GM04503 (cell line): ENCODE results near the gene ACAP1.

Experiments used
- DNase-seq: peaks from one replicate; pipeline ENCODE4 v3.0.0-alpha.2; 2012; ENCODE audit warnings: low read depth

Gene ACAP1

GRCh38 chr17:7311110-7311705 is 25.1 kb upstream of the ACAP1 start:
- DNase-seq: no peak

GRCh38 chr17:7312432-7313087 is 23.8 kb upstream of the ACAP1 start:
- no peak for DNase-seq

DNA sequence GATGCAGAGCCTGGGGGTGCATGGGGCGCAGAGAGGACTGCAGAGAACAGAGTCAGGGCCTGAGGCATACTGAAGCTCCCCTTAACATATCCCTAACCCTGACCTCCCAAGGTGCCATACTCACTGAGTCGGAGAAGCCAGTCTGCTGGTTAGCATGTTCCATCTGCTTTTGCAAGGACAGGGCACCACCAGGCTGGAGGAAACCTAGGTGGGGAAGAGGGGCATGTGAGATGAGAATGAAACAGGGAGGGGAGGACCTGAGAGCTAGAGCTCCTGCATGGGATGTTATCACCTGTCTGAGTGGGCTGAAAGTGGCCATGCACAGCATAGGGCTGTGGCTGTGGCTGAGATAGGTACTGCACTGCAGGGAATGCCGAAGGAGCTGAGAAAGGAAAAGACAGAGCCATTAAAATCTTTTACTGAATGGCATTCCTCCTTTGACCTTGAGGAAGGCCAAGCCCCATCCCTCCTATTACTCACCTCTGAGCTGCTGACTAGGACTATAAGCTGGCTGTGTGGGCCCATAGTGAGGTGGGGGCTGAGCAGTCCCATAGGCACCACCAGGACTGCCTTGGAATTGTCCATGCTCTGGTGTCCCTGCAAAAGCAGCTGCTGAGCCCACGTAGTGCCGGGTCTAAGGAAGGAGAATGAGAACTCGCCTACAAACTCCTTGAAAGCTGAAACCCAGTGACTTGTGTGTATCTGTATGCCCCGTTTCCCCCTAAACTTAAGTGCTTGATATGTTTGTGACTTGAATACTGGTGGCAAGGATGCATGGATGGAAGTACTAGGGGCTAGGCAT is 23.0 kb upstream of the ACAP1 start:
- no peak for DNase-seq

DNA sequence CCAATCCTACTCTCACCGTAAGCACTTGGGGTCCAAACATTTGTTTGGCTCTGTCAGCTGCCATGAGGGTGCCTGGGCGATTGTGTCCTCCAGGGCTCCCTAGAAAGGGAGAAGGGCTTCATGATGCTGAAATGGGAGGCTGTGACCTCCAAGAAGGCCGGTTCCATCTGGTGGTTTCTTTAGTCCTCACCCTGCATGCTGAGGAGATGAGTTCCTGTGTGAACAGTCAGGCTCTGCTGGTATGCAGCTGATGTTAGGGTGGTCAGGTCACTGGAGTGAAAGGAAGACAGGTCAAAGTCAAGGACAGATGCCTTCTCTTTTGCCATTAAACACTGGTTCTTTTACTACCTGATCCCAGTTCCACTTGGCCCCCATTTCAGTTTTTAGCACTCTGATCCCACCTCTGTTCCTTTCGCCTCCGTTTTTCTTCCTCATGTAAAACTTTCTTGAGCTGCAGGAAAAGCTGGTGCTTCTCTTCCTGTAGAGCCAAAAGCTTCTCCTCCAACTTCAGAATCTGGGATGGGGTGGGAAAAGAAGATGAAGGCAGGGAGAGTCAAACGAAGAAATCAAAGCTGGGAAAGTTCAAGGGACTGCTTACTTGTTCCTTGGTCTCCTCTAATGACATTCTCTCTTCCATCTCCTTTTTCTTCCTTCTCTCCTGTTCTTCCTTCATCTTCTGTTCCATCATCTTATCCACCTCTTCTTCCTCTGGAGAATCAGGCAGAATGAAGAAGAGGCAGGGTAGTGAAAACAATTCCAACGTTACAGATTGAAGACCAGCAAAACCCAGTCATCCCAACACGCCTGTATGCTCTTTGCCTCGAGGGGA is 22.2 kb upstream of the ACAP1 start:
- DNase-seq: no peak

DNA sequence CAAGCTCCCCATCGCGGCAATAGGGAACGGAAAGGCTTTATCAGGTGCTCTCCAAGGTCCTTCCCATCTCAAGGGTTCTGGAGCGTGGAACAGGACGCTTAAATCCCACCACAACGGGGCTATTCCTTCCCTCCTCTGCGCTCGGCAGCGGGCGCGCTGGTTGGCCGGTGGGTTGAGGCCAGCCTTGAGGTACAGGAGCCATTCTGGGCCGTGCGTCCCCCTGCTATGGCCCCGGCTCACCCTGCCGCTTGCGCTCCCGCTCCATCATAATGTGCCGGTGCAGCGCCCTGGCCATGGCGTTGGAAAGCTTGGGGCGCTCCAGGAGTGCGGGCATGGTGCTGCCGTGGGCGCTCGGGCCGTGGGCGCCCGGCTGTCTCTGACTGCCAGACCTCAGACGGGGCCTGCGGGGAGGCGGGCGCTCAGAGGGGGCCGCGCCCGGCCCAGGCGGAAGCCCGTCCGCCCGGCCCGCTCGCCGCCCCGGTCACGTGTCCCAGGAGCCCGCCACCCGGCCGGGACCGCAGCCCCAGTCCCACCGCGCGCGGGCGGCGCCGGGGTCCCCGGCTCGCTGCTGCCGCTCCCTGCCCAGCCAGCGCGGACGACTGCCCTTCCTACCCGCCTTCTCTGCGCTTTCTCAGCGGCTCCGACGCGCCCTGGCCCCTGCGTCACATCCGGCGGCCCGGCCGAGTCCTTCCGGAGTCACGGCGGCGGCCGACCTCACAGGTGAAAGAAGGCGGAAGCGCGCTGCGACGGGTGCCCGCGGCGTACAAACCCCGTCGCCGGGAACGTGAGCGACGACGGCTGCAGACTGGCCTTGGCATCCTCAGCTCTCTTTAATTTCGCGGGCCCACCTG is 21.4 kb upstream of the ACAP1 start, which contains the start of gene GPS2:
TSS of gene GPS2 (minus strand) at position 642 of the 851 bp plus-strand sequence. CDS start at position 334, 308 bp downstream.
- no peak for DNase-seq

DNA sequence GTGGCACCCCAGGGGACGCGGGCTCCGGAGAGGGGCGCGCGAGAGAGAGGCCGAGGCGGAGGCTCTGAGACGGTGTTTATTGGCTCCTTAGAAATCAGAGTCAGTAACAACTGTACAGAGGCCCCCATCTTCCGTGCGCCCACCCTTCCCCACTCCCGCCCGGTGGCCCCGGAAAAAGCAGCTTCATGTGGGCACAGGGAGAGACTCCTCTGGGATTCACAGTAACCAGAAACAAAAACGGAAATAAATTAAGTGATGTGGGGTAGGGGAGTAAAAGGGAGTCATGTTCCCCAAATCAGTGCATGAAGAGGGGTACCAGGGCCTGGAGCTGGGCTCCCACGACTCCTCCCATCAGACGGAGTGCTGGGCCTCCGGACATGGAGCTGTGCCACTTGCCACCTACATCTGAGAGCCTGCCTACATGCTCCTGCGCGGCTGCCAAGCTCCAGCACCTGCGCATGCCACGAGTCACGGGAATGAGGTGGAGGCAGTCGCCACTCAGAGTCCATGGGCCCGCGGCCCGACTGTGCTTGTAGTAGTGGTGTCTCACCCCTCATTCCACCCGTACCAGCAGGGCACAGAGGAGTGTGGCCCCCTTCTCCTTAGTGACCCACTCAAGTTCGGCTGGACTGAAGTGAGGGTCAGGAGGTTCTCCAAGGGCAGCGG is 20.6 kb upstream of the ACAP1 start:
- no peak for DNase-seq

- no peak for DNase-seq
These were observed 19.0 kb upstream of the ACAP1 start for GRCh38 chr17:7317161-7317803.

- DNase-seq: no peak
These were observed 18.0 kb upstream of the ACAP1 start for GRCh38 chr17:7318121-7318860.

GRCh38 chr17:7321466-7321865 is 14.9 kb upstream of the ACAP1 start:
- no peak for DNase-seq

DNA sequence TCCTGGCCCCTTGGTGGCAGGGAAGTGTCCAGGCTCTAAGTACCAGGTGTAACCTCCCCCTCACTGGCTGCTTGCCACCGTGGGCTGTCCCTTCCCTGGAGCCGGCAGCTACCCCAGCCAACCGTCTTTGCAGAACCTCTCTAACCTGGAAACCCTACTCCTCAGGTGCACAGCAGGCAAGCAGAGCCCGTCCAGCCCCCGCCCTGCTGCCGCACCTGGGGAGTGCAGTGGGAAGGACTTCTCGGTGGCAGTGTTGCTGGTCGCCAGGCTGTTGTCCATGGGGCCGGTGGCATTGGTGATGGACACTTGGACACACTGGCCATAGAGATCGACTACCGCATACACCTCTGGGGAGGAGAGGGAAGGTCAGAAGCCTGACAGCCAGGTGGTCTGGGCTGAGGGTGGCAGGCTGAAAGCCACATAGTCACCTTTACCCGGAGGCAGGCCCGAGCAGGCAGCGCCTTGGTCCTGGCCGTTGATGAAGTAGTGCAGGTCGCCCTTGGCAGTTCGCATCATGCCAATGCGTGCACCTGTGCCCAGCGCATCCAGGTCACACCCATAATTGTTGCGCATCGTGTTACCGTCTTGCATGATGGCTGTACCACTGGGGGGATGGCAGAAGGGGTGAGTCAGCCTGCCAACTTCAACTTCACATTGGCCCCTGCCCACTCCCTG is 13.7 kb upstream of the ACAP1 start:
- no peak for DNase-seq

DNA sequence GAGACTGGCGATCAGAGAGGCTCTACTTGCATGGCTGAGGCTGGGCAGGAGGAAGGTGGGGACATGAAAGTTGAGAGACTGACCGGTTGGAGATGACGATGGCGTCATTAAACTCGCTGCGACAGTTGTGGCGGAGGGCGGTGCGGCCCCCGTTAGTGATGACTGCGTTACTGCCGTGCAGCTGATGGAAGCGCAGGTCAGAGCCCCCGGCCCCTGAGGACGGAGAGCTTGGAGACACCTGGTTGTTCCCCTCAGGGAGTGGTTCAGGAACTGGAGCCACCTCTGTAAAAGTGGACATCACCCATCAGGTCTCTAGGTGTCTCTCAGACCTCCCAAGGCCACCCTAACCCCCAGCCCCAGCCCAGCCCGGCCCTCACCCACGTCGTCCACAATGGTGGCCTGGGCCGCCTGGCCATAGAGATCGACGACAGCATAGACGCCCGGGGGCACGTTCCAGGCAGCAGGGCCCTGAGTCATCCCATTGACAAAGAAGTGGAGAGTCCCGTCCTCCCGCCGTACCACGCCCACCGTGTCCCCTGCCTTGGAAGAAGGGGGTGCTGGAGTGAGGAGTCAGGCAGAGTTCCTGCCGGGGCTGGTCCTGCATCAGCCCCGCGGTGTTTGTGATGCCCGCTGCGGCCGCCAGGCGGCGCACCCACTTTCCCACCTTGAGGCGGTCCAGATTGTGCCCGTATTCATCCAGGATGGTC is 12.4 kb upstream of the ACAP1 start:
- DNase-seq: no peak

- no peak for DNase-seq
These were observed 11.9 kb upstream of the ACAP1 start for GRCh38 chr17:7324438-7324779.

GRCh38 chr17:7325031-7325528 is 11.2 kb upstream of the ACAP1 start:
- DNase-seq: no peak

GRCh38 chr17:7326186-7326585 is 10.1 kb upstream of the ACAP1 start:
- DNase-seq: no peak

DNA sequence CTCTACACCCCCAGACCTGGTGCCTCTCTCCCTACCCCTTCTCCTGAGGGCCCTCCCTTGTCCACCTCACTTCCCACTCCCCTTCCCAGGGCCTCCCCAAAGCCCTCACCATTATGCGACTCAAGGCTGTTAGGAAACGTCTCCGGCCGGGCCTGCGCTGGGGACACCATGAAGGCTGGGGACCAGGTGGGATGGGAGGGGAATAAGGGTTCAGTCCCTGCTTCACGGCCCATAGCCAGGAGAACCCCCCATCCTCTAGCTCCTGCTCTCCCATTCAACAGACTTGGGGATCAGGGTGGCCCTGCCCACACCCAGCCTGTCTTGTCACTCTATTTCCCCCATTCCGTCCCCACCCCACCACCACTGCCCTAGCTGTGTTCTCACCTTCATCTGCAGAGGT is 9.3 kb upstream of the ACAP1 start:
- DNase-seq: no peak

DNA sequence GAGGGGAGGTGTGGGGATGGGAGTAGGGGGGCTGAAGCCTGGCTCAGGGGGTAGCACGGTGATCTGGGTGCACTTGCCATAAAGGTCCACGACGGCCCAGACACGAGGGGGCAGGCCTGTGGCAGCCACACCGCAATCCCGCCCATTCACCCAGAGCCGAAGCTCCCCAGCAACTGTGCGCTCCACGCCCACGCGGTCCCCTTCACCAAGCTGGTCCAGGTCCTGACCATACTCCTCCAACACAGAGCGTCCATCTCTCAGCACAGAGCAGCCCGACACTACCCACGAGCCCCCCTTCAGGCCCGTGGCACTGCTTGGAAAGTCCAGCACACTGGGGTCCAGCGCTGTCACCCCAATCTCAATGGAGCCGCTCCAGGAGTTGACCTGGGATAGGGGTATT is 8.8 kb upstream of the ACAP1 start:
- DNase-seq: no peak

DNA sequence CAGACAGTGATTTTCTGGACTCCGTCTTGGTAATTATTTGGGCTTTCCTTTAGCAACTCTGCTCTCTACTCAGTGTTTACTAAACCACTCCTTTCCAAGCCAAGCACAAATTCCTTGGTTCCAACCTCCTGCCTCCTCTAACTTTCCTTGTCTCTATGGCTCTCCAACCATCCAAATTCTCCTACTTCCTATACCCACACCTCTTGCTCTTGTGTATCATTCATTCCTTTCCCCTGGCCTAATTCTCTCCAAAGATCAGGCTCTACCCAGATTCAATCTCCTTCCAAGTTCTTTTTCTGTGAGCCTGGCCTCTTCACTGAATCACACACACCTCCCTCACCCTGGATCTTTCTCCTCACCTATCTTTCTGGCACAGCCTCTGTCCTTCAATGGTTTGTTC is 8.3 kb upstream of the ACAP1 start:
- DNase-seq: no peak

DNA sequence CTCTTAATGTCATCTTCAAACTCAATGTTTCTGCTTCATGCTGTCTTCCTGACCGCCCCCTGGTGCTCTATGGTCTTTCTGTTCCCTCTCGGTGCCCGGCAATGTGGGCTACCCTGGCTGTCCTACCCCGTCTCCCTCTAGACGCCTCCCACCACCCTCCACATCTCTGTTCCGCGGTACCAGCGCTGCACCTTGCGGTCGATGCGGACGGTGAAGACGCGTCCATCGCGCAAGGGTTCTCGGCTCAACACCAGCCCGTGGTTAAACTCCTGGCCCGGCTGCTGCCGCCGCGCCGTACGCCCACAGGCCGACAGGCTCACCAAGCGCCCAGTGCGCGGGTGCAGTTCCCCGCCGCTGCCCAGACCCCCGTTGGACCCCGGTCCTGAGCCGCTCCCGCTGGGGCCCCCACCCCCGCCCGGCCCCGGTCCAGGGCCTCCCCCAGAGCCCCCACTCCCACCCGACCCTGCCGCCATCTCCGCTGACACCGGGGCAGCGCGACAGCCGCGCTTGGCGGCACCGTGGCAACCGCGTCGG is 7.4 kb upstream of the ACAP1 start, which contains the start of gene NEURL4:
TSS of gene NEURL4 (minus strand) at position 496 of the 534 bp plus-strand sequence. CDS start at position 473, 23 bp downstream.
- DNase-seq: no peak
